HepG2 (cell line): ENCODE data around the gene MSMP. TPM values are rescaled to one million over a fixed set of nuclear protein-coding genes. Genes with fewer than 3 reads are reported as not detected.
A peak's percentile ranks its signal among the peaks of the same experiment; 100 is the strongest.

Source experiments
- AGO2 ChIP-seq: fragments of 200-400 bp; formaldehyde crosslinking; optimal IDR thresholded peaks from 2 replicates; pipeline ENCODE3; 2017; ENCODE audit warnings: mild to moderate bottlenecking, low read depth, low read length, moderate library complexity
- GPN1 ChIP-seq: sonication (generic); formaldehyde crosslinking; IDR thresholded peaks from 2 replicates; pipeline ENCODE4 v1.5.1; 2020; ENCODE audit warnings: missing genetic modification reagents, borderline replicate concordance
- HOXA9 ChIP-seq: sonication (generic); formaldehyde crosslinking; IDR thresholded peaks from 2 replicates; pipeline ENCODE4 v1.8.1; 2022; ENCODE audit warnings: missing genetic modification reagents, mild to moderate bottlenecking, moderate library complexity, borderline replicate concordance
- MTF2 ChIP-seq: sonication (generic); formaldehyde crosslinking; IDR thresholded peaks from 2 replicates; pipeline ENCODE4 v1.5.0; 2020; ENCODE audit warnings: missing genetic modification reagents, borderline replicate concordance
- ONECUT2 ChIP-seq: sonication (generic); formaldehyde crosslinking; IDR thresholded peaks from 2 replicates; pipeline ENCODE4 v1.4.0; 2020; ENCODE audit warnings: missing genetic modification reagents
- SNAI1 ChIP-seq: sonication (generic); formaldehyde crosslinking; IDR thresholded peaks from 2 replicates; pipeline ENCODE4 v1.5.0; 2020; ENCODE audit warnings: mild to moderate bottlenecking, missing genetic modification reagents, borderline replicate concordance
- SRF ChIP-seq: IDR thresholded peaks from 2 replicates; pipeline ENCODE4 v1.6.1; 2011; ENCODE audit warnings: mild to moderate bottlenecking, low read depth, low read length, moderate library complexity
- SRSF9 ChIP-seq: fragments of 200-400 bp; formaldehyde crosslinking; IDR thresholded peaks from 2 replicates; pipeline ENCODE4 v1.6.1; 2018; ENCODE audit warnings: borderline replicate concordance, mild to moderate bottlenecking, low read depth, low read length; ENCODE audit not compliant: insufficient read depth, poor library complexity, severe bottlenecking
- ZC3H13 ChIP-seq: sonication (generic); formaldehyde crosslinking; IDR thresholded peaks from 2 replicates; pipeline ENCODE4 v1.8.1; 2023; ENCODE audit warnings: mild to moderate bottlenecking, missing genetic modification reagents, moderate library complexity
- ZKSCAN1 ChIP-seq: fragments of 150-350 bp; IDR thresholded peaks from 2 replicates; pipeline ENCODE4 v1.6.1; 2014; ENCODE audit warnings: low read length
- ZMYM3 ChIP-seq: sonication (generic); formaldehyde crosslinking; IDR thresholded peaks from 2 replicates; pipeline ENCODE4 v1.5.1; 2020; ENCODE audit warnings: mild to moderate bottlenecking, missing genetic modification reagents
- ZNF343 ChIP-seq: sonication (generic); formaldehyde crosslinking; IDR thresholded peaks from 2 replicates; pipeline ENCODE4 v1.4.0; 2020; ENCODE audit warnings: mild to moderate bottlenecking, missing genetic modification reagents
- ZNF577 ChIP-seq: sonication (generic); formaldehyde crosslinking; IDR thresholded peaks from 2 replicates; pipeline ENCODE4 v1.4.0; 2020; ENCODE audit warnings: mild to moderate bottlenecking, low read depth, missing genetic modification reagents, borderline replicate concordance
- polyA plus RNA-seq, 8 experiments: library from polyadenylated mRNA; depleted of rRNA in 3 of 8; stranded (reverse) in 7 of 8; unstranded in 1 of 8; fragments of >200 nt; fragmentation: Illumina TruSeq in 4 of 8; extraction: Trizol in 4 of 8; gene quantifications; 2 replicates each; pipeline versions ENCODE4 v1.2.1 to v1.2.3, GENCODE V29; 2011 to 2016; ENCODE audit warnings: low read depth in 4 of 8, missing spikeins in 1 of 8, mixed read lengths in 1 of 8; ENCODE audit not compliant: insufficient read depth in 1 of 8
- total RNA-seq, 5 experiments: library from RNA; depleted of rRNA; stranded (reverse); fragments of >200 nt; fragmentation: Illumina TruSeq; extraction: Trizol; gene quantifications; 2 replicates each; pipeline ENCODE4 v1.2.3, GENCODE V29; 2016; ENCODE audit warnings: low read depth in 1 of 5
- TF ChIP-seq, protein P1 (sequence below): sonication (generic); formaldehyde crosslinking; IDR thresholded peaks from one replicate; pipeline ENCODE4 v1.5.1; 2020; ENCODE audit warnings: mild to moderate bottlenecking, missing genetic modification reagents; ENCODE audit errors: not compliant biosample characterization
- TF ChIP-seq, protein P2 (sequence below): sonication (generic); formaldehyde crosslinking; IDR thresholded peaks from 2 replicates; pipeline ENCODE4 v1.4.0; 2020; ENCODE audit warnings: mild to moderate bottlenecking, missing genetic modification reagents
- TF ChIP-seq, protein P3 (sequence below): sonication (generic); formaldehyde crosslinking; IDR thresholded peaks from 2 replicates; pipeline ENCODE4 v1.5.0; 2020; ENCODE audit warnings: missing genetic modification reagents

MSMP gene
- total and polyA plus RNA-seq, 2 of the 13 experiments (the other 11 are each of a cell fraction or from before 2014, with no cell fraction given): 0.24 to 0.46 TPM

DNA sequence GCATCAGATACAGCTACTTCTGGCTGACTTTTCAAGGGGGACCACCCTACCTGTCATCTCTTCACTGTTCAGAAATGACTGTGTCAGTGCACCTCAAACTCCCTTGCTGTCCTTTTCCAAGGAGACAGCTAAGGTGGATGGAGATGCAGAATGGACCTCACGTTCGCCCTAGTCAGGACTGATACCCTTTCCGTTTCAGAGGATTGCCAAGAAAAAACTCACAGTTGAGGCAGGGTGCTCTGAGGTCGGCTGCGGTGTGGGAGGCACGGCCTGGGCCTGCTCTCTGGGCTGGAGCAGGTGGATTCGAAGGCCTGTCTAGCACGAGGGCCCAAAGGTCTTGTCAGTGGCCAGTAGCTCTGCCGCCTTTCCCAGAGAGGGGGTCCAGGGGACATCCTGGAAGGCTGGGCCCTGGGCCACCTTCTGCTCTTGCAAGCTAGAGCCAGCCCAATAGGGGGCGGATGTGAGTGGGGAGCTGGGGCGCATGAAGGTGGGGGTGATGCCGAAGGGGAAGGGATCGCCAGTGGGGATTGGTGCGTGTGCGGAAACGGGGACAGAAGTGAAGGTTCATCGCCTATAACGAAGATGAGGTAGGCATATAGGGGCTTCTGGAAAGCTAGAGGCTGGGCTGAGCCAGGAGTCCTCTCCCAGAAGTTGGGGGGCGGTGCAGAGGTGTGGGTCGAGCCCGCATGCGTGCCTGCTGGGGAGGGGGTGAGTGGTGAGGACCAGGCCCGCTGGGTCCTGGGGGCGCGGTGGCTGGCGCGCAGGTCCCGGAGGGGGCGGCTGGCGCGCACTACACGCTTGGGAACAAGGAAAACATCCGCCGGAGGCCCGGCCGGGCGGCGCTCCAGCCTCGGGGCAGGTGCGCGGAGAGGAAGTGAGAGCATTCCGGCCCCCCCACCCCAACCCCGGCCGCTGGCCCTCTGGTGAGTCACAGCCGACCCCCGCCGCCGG, 2.5 kb upstream of the MSMP start (continued):
- no peak for TF ChIP-seq HOXA9 (CRISPR knock-in tag)
- TF ChIP-seq, protein P1, sequence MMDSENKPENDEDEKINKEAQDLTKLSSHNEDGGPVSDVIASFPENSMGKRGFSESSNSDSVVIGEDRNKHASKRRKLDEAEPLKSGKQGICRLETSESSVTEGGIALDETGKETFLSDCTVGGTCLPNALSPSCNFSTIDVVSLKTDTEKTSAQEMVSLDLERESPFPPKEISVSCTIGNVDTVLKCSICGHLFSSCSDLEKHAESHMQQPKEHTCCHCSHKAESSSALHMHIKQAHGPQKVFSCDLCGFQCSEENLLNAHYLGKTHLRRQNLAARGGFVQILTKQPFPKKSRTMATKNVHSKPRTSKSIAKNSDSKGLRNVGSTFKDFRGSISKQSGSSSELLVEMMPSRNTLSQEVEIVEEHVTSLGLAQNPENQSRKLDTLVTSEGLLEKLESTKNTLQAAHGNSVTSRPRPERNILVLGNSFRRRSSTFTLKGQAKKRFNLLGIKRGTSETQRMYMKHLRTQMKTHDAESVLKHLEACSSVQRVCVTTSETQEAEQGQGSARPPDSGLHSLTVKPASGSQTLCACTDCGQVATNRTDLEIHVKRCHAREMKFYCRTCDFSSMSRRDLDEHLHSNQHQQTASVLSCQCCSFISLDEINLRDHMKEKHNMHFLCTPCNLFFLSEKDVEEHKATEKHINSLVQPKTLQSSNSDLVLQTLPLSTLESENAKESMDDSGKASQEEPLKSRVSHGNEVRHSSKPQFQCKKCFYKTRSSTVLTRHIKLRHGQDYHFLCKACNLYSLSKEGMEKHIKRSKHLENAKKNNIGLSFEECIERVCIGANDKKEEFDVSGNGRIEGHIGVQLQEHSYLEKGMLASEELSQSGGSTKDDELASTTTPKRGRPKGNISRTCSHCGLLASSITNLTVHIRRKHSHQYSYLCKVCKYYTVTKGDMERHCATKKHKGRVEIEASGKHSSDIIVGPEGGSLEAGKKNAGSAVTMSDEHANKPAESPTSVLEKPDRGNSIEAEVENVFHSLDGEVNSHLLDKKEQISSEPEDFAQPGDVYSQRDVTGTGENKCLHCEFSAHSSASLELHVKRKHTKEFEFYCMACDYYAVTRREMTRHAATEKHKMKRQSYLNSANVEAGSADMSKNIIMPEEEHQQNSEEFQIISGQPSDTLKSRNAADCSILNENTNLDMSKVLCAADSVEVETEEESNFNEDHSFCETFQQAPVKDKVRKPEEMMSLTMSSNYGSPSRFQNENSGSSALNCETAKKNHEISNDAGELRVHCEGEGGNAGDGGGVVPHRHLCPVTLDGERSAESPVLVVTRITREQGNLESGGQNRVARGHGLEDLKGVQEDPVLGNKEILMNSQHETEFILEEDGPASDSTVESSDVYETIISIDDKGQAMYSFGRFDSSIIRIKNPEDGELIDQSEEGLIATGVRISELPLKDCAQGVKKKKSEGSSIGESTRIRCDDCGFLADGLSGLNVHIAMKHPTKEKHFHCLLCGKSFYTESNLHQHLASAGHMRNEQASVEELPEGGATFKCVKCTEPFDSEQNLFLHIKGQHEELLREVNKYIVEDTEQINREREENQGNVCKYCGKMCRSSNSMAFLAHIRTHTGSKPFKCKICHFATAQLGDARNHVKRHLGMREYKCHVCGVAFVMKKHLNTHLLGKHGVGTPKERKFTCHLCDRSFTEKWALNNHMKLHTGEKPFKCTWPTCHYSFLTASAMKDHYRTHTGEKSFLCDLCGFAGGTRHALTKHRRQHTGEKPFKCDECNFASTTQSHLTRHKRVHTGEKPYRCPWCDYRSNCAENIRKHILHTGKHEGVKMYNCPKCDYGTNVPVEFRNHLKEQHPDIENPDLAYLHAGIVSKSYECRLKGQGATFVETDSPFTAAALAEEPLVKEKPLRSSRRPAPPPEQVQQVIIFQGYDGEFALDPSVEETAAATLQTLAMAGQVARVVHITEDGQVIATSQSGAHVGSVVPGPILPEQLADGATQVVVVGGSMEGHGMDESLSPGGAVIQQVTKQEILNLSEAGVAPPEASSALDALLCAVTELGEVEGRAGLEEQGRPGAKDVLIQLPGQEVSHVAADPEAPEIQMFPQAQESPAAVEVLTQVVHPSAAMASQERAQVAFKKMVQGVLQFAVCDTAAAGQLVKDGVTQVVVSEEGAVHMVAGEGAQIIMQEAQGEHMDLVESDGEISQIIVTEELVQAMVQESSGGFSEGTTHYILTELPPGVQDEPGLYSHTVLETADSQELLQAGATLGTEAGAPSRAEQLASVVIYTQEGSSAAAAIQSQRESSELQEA (CRISPR knock-in tag): no peak
- TF ChIP-seq ONECUT2: no peak
- TF ChIP-seq ZNF343 (CRISPR knock-in tag): peak; percentile 70; the same call in 1 of the 2 replicates
- peak; percentile 96 for TF ChIP-seq AGO2
- no peak for TF ChIP-seq GPN1 (CRISPR knock-in tag)
- no peak for TF ChIP-seq SRSF9
- TF ChIP-seq, protein P2, sequence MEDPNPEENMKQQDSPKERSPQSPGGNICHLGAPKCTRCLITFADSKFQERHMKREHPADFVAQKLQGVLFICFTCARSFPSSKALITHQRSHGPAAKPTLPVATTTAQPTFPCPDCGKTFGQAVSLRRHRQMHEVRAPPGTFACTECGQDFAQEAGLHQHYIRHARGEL (CRISPR knock-in tag): no peak
- no peak for TF ChIP-seq ZNF577 (CRISPR knock-in tag)
- TF ChIP-seq ZMYM3 (CRISPR knock-in tag): peak; percentile 73; the same call in 1 of the 2 replicates
- no peak for TF ChIP-seq SRF
- no peak for TF ChIP-seq ZKSCAN1
- TF ChIP-seq, protein P3, sequence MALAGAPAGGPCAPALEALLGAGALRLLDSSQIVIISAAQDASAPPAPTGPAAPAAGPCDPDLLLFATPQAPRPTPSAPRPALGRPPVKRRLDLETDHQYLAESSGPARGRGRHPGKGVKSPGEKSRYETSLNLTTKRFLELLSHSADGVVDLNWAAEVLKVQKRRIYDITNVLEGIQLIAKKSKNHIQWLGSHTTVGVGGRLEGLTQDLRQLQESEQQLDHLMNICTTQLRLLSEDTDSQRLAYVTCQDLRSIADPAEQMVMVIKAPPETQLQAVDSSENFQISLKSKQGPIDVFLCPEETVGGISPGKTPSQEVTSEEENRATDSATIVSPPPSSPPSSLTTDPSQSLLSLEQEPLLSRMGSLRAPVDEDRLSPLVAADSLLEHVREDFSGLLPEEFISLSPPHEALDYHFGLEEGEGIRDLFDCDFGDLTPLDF (CRISPR knock-in tag): peak; percentile 82
- 0 out of 2 replicates have a peak, but pooled peaks have one; percentile 54 for TF ChIP-seq ZC3H13
- 0 out of 2 replicates have a peak, but pooled peaks have one; percentile 31 for TF ChIP-seq MTF2 (CRISPR knock-in tag)
- TF ChIP-seq SNAI1: peak; percentile 90; the same call in 1 of the 2 replicates
